ENCODE results near the gene NANOGP8.
"Not testable (repeated sequence)": the region's sequence is repeated elsewhere in the genome, so short reads cannot be mapped to it uniquely, and the experiment has no call there.

Gene NANOGP8

GRCh38 chr15:35095941-35096340 is 10.8 kb upstream of the NANOGP8 start:
- DNase-seq (ENCODE audit: low read depth in 3 of 3): no peak

GRCh38 chr15:35092846-35093245 is 7.8 kb upstream of the NANOGP8 start:
- no peak for DNase-seq (ENCODE audit: low read depth in 3 of 3)

- no peak for DNase-seq (ENCODE audit: low read depth in 3 of 3)
Observed at GRCh38 chr15:35092311-35092710, 7.2 kb upstream of the NANOGP8 start.

- DNase-seq (ENCODE audit: low read depth in 3 of 3): no peak
Observed at GRCh38 chr15:35090104-35090807, 5.2 kb upstream of the NANOGP8 start.

GRCh38 chr15:35089551-35089950 is 4.5 kb upstream of the NANOGP8 start:
- DNase-seq (ENCODE audit: low read depth in 3 of 3): no peak

- no peak for DNase-seq (ENCODE audit: low read depth in 3 of 3)
Observed at GRCh38 chr15:35088329-35088728, 3.2 kb upstream of the NANOGP8 start.

- no peak for DNase-seq (ENCODE audit: low read depth in 3 of 3)
Observed at GRCh38 chr15:35087759-35088158, 2.7 kb upstream of the NANOGP8 start.

GRCh38 chr15:35082371-35083348 is 2.4 kb downstream of the NANOGP8 start:
- not testable (repeated sequence) for DNase-seq (ENCODE audit: low read depth in 3 of 3)

- DNase-seq (ENCODE audit: low read depth in 3 of 3): not testable (repeated sequence)
Observed at GRCh38 chr15:35081626-35082365, 3.3 kb downstream of the NANOGP8 start.

- DNase-seq (ENCODE audit: low read depth in 3 of 3): no peak
Observed at GRCh38 chr15:35080226-35080625, 4.9 kb downstream of the NANOGP8 start.

- peak in 2 of 3 experiments; percentile 5 to 15 for DNase-seq (ENCODE audit: low read depth in 3 of 3)
Observed at GRCh38 chr15:35078221-35078915, 6.7 kb downstream of the NANOGP8 start.

GRCh38 chr15:35071106-35071505 is 14.0 kb downstream of the NANOGP8 start:
- DNase-seq (ENCODE audit: low read depth in 3 of 3): no peak

- DNase-seq (ENCODE audit: low read depth in 3 of 3): no peak
Observed at GRCh38 chr15:35068846-35069475, 16.1 kb downstream of the NANOGP8 start.

- no peak for DNase-seq (ENCODE audit: low read depth in 3 of 3)
Observed at GRCh38 chr15:35067496-35068347, 17.4 kb downstream of the NANOGP8 start.

GRCh38 chr15:35066094-35066493 is 19.0 kb downstream of the NANOGP8 start:
- no peak for DNase-seq (ENCODE audit: low read depth in 3 of 3)

- no peak for DNase-seq (ENCODE audit: low read depth in 3 of 3)
Observed at GRCh38 chr15:35064576-35065190, 20.4 kb downstream of the NANOGP8 start.

GRCh38 chr15:35062738-35063099 is 22.4 kb downstream of the NANOGP8 start:
- no peak for DNase-seq (ENCODE audit: low read depth in 3 of 3)

GRCh38 chr15:35061825-35062737 is 23.0 kb downstream of the NANOGP8 start:
- DNase-seq (ENCODE audit: low read depth in 3 of 3): no peak
